Immature natural killer cell (primary cell): ENCODE data around the gene C1orf210. TPM values are rescaled to one million over a fixed set of nuclear protein-coding genes. Genes with fewer than 3 reads are reported as not detected.
A peak's percentile ranks its signal among the peaks of the same experiment; 100 is the strongest.

ENCODE experiments used
- DNase-seq, 3 donors: peaks; one replicate each; pipeline ENCODE4 v3.0.0; 2022; ENCODE audit warnings: mixed read lengths in 1 of 3
- H3K27ac Mint-ChIP-seq, 6 donors: one replicate each; pipeline ENCODE4 v1.8.0; 2020; ENCODE audit warnings: mixed read lengths in 6 of 6, mild to moderate bottlenecking in 5 of 6, inconsistent platforms in 4 of 6, moderate library complexity in 3 of 6
- H3K27me3 Mint-ChIP-seq, 3 donors: one replicate each; pipeline ENCODE4 v1.8.0; 2020 to 2021; ENCODE audit warnings: low read depth in 3 of 3, mild to moderate bottlenecking in 3 of 3, mixed read lengths in 3 of 3, moderate library complexity in 3 of 3, inconsistent platforms in 1 of 3
- H3K36me3 Mint-ChIP-seq, 3 donors: one replicate each; pipeline ENCODE4 v1.8.0; 2020; ENCODE audit warnings: mixed read lengths in 3 of 3, inconsistent platforms in 2 of 3, mild to moderate bottlenecking in 2 of 3
- H3K4me1 Mint-ChIP-seq, 2 donors: one replicate each; pipeline ENCODE4 v1.8.0; 2020; ENCODE audit warnings: inconsistent platforms in 2 of 2, mild to moderate bottlenecking in 2 of 2, mixed read lengths in 2 of 2, moderate library complexity in 1 of 2
- H3K4me3 Mint-ChIP-seq, 5 donors: one replicate each; pipeline ENCODE4 v1.8.0; 2020; ENCODE audit warnings: mild to moderate bottlenecking in 5 of 5, mixed read lengths in 5 of 5, inconsistent platforms in 3 of 5, moderate library complexity in 3 of 5
- H3K9me3 Mint-ChIP-seq, 6 donors: one replicate each; pipeline ENCODE4 v1.8.0; 2020; ENCODE audit warnings: mild to moderate bottlenecking in 6 of 6, mixed read lengths in 6 of 6, inconsistent platforms in 4 of 6, moderate library complexity in 3 of 6
- polyA plus RNA-seq, 3 donors: library from polyadenylated mRNA; unstranded; fragments of 300-500 nt; fragmentation: Illumina TruSeq; gene quantifications; one replicate each; pipeline ENCODE4 v1.2.3, GENCODE V29; 2021

The C1orf210 gene
- polyA plus RNA-seq = not detected

DNA sequence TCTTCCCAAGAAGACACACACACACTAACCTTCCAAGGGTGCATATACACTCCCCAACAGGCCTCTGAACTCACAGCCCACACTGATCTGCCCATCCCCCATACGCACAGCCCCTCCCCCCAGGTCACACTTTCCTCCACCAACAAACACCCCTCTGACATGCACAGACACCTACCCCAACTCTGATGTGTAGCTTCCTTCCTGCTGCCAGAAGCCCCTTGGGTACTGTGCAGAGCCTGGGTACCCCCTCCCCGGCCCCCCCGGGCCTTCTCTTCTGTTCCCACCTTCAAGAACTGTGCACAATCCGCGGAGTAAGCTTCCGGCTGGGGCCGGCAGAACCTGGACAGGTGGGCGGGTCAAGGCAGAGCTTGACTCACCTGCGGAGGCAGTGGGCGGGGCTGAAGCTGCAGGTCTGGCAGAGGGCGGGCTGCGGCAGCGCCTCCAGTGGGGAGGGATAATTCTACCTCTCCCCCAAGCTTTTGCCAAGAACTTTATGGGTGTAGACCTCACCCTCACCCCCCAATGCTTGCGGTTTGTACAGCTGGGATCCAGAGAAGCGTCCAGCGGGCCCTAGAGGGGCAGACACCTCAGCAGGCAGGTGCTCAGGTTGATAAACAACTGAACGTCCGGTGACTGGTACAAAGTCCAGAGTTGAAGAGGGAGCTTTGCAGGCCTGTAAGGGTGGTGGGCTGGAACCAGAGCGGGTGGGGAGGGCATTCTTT lies at the start of gene C1orf210:
Gene C1orf210, minus strand, starts transcription at position 313 of the 722 bp plus-strand sequence. CDS start 2,311 bp downstream, outside the sequence.
- H3K9me3 Mint-ChIP-seq = no peaks in the 10 kb centered on the region
- DNase-seq = no peak
- H3K36me3 Mint-ChIP-seq = no peaks in the 10 kb centered on the region
- H3K4me3 Mint-ChIP-seq = no peak within 1 kb of the TSS
- H3K4me1 Mint-ChIP-seq = peaks cover 0 to 1% of the 10 kb centered on the region in 2 donors
- no peaks in the 10 kb centered on the region for H3K27me3 Mint-ChIP-seq
- H3K27ac Mint-ChIP-seq = no peak within 1 kb of the TSS

DNA sequence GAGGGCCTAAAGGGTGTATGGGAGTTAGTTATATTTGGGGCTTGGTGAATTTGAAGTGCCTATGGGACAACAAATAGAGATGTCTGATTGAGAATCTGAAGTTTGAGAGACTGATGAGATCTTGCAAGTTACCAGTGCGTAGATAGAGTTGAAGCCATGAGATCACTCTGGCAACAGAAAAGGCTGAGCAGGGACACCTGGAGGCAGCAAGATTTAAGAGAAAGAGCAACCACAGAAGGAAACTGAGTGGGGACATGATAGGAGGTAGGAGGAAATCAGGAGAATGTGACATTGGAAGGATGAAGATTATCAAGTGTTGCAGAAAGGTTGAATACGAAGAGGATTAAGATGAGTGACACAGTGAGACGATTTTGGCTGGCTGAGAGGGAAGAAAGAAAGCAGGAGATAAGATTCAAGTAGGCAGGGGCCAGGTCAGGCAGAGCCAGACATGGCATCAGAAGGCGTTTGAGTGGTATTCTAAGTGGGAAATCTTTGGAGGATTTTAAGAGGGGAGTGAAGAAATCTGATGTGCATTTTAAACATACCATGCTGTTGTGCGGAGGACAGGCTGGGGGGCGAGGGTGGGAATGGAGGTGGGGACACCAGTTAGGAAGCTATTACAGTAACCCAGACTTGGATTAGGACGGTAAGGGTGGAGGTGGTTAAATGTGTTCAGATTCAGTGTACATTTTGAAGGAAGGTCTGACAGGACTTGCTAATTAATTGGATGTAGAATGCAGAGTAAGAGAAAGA lies 49.2 kb upstream of the C1orf210 start:
- no peaks in the 10 kb centered on the region for H3K9me3 Mint-ChIP-seq

DNA sequence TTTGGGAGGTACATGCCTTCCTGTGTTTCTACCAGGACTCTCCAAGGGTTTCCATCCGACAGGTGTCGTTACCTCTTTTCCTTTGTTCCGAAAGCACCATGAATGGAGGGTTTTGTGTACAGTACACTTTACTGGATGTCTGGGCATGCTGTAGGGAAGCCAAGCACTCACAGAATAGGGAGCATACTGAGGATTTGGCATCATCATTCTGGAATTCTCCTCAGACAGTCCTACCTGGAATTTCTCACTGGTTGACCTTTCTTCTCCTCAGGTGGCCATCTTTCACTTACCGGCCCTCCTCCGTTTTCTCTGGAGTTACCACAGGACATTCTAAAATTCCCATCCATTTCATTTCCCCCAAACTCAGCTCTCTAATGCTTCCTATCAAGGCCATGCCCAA lies 46.3 kb upstream of the C1orf210 start:
- H3K36me3 Mint-ChIP-seq = peaks cover 0 to 5% (median 3%) of the 10 kb centered on the region in 3 donors
- no peak for DNase-seq
- peaks cover 0 to 6% (median 0%) of the 10 kb centered on the region in 6 donors for H3K9me3 Mint-ChIP-seq
- peak overlapping the region in 1 of 6 donors; percentile 16 for H3K27ac Mint-ChIP-seq
- peaks cover 0 to 3% (median 0%) of the 10 kb centered on the region in 3 donors for H3K27me3 Mint-ChIP-seq
- no peaks in the 10 kb centered on the region for H3K4me1 Mint-ChIP-seq
- no peak overlapping the region for H3K4me3 Mint-ChIP-seq

More for the DNA sequence above, 49.2 kb upstream of the C1orf210 start:
- DNase-seq = no peak
- Mint-ChIP-seq H3K4me3 (no peak overlapping the region), H3K27me3 (peaks cover 2 to 3% (median 3%) of the 10 kb centered on the region in 3 donors), H3K4me1 (no peaks in the 10 kb centered on the region), H3K36me3 (no peaks in the 10 kb centered on the region), H3K27ac (no peak overlapping the region)

DNA sequence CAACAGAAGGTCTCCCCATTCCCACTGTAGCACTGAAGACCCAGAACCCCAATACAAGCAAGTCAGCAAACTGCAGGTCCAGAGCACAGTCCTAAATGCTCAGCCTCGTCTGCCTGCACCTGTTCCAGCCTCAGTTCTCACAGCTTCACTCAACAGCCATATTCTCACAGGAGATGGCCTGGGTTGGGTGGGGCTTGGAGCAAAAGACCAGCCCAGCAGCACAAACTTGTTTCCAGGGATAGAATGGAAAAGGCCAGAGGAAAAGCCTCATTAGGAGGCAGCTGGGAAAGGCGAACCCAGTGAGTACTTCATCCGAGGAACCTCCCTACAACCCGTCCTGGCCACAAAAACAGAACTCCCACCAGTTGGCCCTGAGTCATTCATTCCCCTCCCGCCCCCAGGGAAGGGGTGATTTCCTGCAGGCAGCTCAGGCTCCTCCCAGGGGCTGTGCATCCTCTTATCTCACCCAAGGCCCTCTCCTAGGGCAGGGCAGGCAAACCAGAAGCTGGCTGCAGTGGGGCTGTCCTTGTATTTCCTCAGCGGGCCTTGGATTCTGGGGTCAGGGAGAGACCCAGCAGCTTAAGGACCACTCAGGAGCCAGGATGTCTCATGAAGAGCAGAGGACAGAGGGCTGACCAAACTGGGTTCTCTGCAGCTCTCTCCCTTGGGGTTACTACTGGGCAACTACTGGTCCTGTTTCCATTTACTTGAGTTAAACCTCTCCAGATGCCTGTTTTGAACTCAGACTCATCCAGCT lies 44.8 kb upstream of the C1orf210 start:
- peaks cover 0 to 2% (median 2%) of the 10 kb centered on the region in 3 donors for H3K27me3 Mint-ChIP-seq
- no peak for DNase-seq
- H3K4me3 Mint-ChIP-seq = no peak overlapping the region
- H3K27ac Mint-ChIP-seq = no peak overlapping the region
- H3K4me1 Mint-ChIP-seq = no peaks in the 10 kb centered on the region
- H3K9me3 Mint-ChIP-seq = peaks cover 2 to 13% (median 7%) of the 10 kb centered on the region in 6 donors
- H3K36me3 Mint-ChIP-seq = peaks cover 6 to 11% (median 9%) of the 10 kb centered on the region in 3 donors

DNA sequence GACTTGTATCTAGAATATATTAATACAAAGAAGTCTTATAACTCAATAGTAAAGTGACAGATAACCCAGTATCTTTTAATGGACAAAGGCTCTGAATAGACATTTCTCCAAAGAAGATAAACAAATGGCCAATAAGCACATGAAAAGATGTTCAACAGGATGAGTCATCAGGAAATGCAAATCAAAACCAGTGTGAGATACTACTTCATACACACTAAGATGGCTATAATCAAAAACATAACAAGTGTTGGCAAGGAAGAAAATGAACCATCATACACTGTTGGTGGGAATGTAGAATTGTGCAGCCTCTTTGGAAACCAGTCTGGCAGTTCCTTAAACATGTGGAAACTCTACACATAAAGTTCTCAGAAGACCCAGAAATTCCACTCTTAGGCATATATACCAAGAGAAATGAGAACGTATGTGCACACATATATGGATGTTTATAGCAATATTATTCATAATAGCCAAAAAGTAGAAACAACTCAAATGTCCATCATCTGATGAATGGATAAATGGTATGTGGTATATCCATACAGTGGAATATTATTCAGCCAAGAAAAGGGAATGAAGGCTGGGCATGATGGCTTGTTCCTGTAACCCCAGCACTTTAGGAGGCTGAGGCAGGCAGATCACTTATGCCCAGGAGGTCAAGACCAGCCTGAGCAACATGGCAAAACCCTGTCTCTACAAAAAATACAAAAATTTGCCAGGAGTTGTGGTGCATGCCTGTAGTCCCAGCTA lies 42.3 kb upstream of the C1orf210 start:
- Mint-ChIP-seq H3K9me3 (peaks cover 6 to 23% (median 16%) of the 10 kb centered on the region in 6 donors), H3K4me1 (peaks cover 0 to 7% of the 10 kb centered on the region in 2 donors), H3K27me3 (peaks cover 0 to 2% (median 0%) of the 10 kb centered on the region in 3 donors), H3K27ac (no peak overlapping the region), H3K4me3 (no peak overlapping the region), H3K36me3 (peaks cover 18 to 21% (median 19%) of the 10 kb centered on the region in 3 donors)
- DNase-seq = no peak

DNA sequence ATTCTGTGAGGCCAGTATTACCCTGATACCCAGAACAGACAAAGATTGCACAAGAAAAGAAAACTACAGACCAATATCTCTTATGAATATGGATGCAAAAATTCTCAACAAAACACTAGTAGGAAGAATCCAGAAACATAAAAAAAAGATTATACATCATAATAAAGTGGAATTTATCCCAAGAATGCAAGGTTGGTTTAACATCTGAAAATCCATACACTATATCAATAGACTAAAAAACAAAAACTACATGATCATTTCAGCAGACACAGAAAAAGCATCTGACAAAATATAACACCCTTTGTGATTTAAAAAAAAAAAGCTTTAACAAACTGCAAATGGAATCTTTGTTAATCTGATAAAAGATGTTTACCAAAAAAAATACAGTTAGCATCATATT lies 40.0 kb upstream of the C1orf210 start:
- peaks cover 0 to 2% (median 0%) of the 10 kb centered on the region in 3 donors for H3K27me3 Mint-ChIP-seq
- H3K27ac Mint-ChIP-seq = no peak overlapping the region
- no peak overlapping the region for H3K4me3 Mint-ChIP-seq

DNA sequence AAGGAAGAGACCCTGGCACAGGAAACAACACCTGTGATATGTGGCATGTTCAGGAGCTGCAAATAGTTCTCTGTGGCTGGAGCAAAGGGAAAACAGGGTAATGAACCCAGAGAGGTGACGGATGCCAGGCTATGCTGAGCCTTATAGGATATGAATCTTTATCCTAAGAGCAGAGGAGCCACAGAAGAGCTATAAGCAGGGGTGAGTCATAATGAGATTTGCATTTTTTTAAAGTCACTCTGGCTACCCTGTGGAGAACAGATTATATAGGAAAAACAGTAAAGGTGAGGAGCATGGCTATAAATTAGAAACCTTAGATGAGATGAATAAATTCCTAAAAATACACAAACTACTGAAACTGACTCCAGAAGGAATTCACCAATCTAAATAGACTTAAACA lies 39.4 kb upstream of the C1orf210 start:
- Mint-ChIP-seq H3K4me1 (peaks cover 0 to 7% of the 10 kb centered on the region in 2 donors), H3K9me3 (peaks cover 6 to 23% (median 16%) of the 10 kb centered on the region in 6 donors), H3K27me3 (peaks cover 0 to 2% (median 0%) of the 10 kb centered on the region in 3 donors), H3K36me3 (peaks cover 19 to 21% (median 20%) of the 10 kb centered on the region in 3 donors), H3K27ac (no peak overlapping the region), H3K4me3 (no peak overlapping the region)
- DNase-seq = no peak

More for the DNA sequence above, 40.0 kb upstream of the C1orf210 start:
- peaks cover 0 to 7% of the 10 kb centered on the region in 2 donors for H3K4me1 Mint-ChIP-seq
- peaks cover 6 to 23% (median 16%) of the 10 kb centered on the region in 6 donors for H3K9me3 Mint-ChIP-seq
- DNase-seq = no peak
- peaks cover 18 to 21% (median 19%) of the 10 kb centered on the region in 3 donors for H3K36me3 Mint-ChIP-seq

DNA sequence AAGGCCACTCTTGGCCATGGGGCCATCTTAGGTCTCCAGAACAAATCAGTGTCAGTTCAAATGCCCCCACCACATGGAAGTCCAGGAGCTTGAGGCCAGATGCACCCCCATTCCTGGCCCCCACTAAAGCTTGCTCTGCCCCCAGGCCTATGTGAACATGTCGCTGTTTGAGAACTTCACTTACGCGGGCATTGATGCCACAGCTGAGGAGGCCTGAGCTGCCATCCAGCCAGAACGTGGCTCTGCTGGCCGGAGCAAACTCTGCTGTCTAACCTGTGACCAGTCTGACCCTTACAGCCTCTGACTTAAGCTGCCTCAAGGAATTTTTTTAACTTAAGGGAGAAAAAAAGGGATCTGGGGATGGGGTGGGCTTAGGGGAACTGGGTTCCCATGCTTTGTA lies 37.1 kb upstream of the C1orf210 start:
- Mint-ChIP-seq H3K27me3 (peaks cover 0 to 4% (median 0%) of the 10 kb centered on the region in 3 donors), H3K27ac (no peak overlapping the region), H3K4me3 (no peak overlapping the region), H3K4me1 (peaks cover 0 to 7% of the 10 kb centered on the region in 2 donors), H3K36me3 (peaks cover 16 to 20% (median 16%) of the 10 kb centered on the region in 3 donors), H3K9me3 (peaks cover 6 to 18% (median 16%) of the 10 kb centered on the region in 6 donors)
- no peak for DNase-seq

DNA sequence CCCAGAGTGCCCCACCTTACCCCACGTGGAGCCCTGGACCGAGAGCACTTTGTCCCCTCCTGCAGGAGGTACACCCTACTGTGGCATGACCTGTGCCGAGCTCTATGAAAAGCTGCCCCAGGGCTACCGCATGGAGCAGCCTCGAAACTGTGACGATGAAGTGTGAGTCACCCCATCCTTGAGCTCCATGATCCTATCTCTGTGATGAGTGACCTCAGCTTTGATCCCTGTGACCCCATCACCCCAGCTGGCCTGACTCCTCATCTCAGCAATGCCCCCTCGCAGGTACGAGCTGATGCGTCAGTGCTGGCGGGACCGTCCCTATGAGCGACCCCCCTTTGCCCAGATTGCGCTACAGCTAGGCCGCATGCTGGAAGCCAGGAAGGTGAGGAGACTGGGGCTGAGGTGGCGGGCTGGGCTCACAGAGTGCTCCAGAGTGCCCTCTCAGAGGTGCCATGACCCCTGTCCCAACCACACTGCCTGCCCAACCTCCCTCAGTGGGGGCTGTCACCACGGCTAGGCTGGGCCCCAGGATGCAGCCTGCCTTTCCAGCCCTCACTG lies 36.0 kb upstream of the C1orf210 start:
- Mint-ChIP-seq H3K4me1 (peaks cover 0 to 7% of the 10 kb centered on the region in 2 donors), H3K27me3 (peaks cover 0 to 4% (median 0%) of the 10 kb centered on the region in 3 donors), H3K4me3 (no peak overlapping the region), H3K27ac (no peak overlapping the region), H3K9me3 (peaks cover 6 to 18% (median 15%) of the 10 kb centered on the region in 6 donors), H3K36me3 (peaks cover 16 to 20% (median 16%) of the 10 kb centered on the region in 3 donors)
- no peak for DNase-seq

DNA sequence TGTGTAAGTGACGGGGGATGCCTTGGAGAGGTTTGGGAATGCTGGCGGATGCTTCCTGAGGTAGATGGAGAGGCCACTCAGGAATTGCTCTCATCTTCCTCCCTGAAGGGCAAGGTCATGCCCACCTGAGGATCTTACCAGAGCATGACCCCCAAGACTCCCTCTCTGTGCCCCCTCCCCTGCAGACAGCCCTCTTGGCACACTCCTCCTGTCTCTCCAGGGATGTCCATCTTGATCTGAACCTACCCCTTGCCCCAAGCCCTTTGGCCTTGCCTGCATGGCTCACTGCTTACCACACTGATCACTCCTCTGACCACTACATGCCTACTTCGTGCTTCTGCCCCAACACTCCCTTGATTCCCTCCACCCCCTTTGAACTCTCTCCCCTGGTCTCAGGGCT lies 34.4 kb upstream of the C1orf210 start:
- Mint-ChIP-seq H3K4me3 (no peak overlapping the region), H3K9me3 (peaks cover under 1 to 7% (median 4%) of the 10 kb centered on the region in 6 donors), H3K27ac (no peak overlapping the region)

DNA sequence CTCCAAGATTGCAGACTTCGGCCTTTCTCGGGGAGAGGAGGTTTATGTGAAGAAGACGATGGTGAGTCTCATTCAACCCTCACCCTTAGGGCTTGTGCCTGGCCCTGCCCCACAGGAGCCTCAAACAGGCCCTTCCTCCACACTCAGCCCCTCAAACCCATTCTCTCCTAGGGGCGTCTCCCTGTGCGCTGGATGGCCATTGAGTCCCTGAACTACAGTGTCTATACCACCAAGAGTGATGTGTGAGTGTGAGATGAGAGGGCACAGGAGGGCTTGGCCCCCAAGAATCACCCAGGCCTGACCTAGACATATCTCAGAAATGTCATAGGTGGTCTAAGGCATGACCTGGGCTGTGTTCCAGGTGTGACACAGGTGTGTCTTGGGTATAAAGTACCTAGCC lies 33.9 kb upstream of the C1orf210 start:
- Mint-ChIP-seq H3K27me3 (peaks cover 0 to 5% (median 0%) of the 10 kb centered on the region in 3 donors), H3K4me1 (peaks cover 0 to under 1% of the 10 kb centered on the region in 2 donors), H3K36me3 (peaks cover 2 to 5% (median 2%) of the 10 kb centered on the region in 3 donors), H3K4me3 (no peak overlapping the region), H3K27ac (no peak overlapping the region), H3K9me3 (peaks cover 0 to 3% (median under 1%) of the 10 kb centered on the region in 6 donors)
- DNase-seq = no peak

More for the DNA sequence above, 34.4 kb upstream of the C1orf210 start:
- Mint-ChIP-seq H3K4me1 (peaks cover 0 to 5% of the 10 kb centered on the region in 2 donors), H3K36me3 (peaks cover 7 to 10% (median 7%) of the 10 kb centered on the region in 3 donors), H3K27me3 (peaks cover 0 to 5% (median 0%) of the 10 kb centered on the region in 3 donors)
- no peak for DNase-seq

DNA sequence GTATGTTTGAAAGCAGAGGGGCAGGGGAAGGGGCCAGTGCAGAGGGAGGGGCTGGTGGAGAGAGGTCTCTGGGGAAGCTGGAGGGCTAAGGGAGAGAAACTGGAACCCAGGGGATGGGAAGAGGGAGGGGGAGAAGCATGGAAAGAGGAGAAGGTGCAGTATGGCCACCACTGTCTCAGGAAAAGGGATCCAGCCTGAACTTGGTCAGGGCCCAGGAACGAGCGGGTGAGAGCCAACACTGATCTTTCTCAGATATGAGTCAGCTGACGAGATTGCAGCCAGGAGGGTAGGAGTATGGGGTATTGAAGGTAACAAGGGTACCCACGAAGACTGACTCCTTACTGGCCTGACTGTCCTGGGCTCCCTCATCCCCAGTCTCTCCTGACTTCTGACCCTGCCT lies 33.5 kb upstream of the C1orf210 start:
- no peak for DNase-seq
- Mint-ChIP-seq H3K4me3 (no peak overlapping the region), H3K36me3 (peaks cover 0 to 2% (median 0%) of the 10 kb centered on the region in 3 donors), H3K4me1 (no peaks in the 10 kb centered on the region), H3K27me3 (peaks cover 0 to 5% (median 0%) of the 10 kb centered on the region in 3 donors), H3K27ac (no peak overlapping the region), H3K9me3 (no peaks in the 10 kb centered on the region)
